ENCODE data around the gene SLC8A2.

Gene SLC8A2

DNA sequence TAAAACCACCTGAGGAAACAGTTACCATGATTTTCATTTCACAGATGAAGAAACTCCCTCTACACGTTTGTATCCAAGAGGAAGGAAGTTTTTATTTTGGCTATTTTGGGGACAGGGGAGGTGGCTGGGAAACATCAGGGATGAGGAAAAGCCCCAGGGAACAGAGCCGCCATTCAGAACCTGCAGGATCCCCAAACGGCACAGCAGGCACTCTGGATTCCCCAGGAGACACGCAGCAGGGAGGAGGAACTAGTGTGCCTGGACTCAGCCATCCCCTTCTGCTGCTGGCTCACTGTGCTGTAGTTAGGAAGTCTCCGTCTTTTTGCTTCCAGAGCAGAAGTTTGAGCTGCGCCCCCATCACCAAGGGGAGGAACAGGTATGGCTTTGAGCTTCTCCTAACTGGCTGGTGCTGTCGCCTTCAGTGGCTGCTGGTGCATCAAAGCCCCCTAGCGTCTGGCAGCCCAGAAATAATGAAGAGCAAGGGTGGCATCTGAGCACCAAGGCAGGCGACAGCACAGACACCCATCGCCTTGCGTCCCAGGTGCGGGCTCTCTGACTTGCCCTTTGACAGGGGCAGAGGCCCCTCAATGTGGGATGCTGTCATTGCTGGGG, 38.9 kb upstream of the SLC8A2 start:
- TF ChIP-seq POLR2A (IDR thresholded peaks at IDR 0.05; ENCODE audit: low read length): no peak
- TF ChIP-seq GATA1 (IDR thresholded peaks at IDR 0.05; ENCODE audit: low read depth, low read length): no peak
- no peak for DNase-seq

GRCh38 chr19:47509973-47510372, 38.3 kb upstream of the SLC8A2 start:
- TF ChIP-seq GATA1 (IDR thresholded peaks at IDR 0.05; ENCODE audit: low read depth, low read length) (no peak), POLR2A (IDR thresholded peaks at IDR 0.05; ENCODE audit: low read length) (no peak)
- DNase-seq: no peak

- DNase-seq: no peak
- TF ChIP-seq GATA1 (IDR thresholded peaks at IDR 0.05; ENCODE audit: low read depth, low read length): no peak
- no peak for TF ChIP-seq POLR2A (IDR thresholded peaks at IDR 0.05; ENCODE audit: low read length)
These were observed 37.6 kb upstream of the SLC8A2 start for GRCh38 chr19:47509170-47509847.

DNA sequence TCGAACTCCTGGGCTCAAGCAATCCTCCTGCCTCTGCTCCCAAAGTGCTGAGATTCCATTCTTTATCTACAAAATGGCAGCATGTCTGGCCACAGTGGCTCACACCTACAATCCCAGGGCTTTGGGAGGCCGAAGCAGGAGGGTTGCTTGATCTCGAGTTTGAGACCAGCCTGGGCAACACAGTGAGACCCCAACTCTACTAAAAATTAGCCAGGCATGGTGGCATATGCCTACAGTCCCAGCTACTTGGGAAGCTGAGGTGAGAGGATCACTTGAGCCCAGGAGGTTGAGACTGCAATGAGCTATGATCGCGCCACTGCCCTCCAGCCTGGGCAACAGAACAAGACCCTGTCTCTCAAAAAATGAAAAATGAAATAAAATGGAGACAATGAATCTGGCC, 37.0 kb upstream of the SLC8A2 start:
- TF ChIP-seq POLR2A (IDR thresholded peaks at IDR 0.05; ENCODE audit: low read length) (no peak), GATA1 (IDR thresholded peaks at IDR 0.05; ENCODE audit: low read depth, low read length) (no peak)
- DNase-seq: no peak

GRCh38 chr19:47507924-47508553, 36.3 kb upstream of the SLC8A2 start:
- TF ChIP-seq GATA1 (IDR thresholded peaks at IDR 0.05; ENCODE audit: low read depth, low read length): no peak
- no peak for TF ChIP-seq POLR2A (IDR thresholded peaks at IDR 0.05; ENCODE audit: low read length)
- DNase-seq: no peak

- DNase-seq: no peak
- no peak for TF ChIP-seq POLR2A (IDR thresholded peaks at IDR 0.05; ENCODE audit: low read length)
- TF ChIP-seq GATA1 (IDR thresholded peaks at IDR 0.05; ENCODE audit: low read depth, low read length): no peak
These were observed 35.3 kb upstream of the SLC8A2 start for GRCh38 chr19:47507012-47507411.

DNA sequence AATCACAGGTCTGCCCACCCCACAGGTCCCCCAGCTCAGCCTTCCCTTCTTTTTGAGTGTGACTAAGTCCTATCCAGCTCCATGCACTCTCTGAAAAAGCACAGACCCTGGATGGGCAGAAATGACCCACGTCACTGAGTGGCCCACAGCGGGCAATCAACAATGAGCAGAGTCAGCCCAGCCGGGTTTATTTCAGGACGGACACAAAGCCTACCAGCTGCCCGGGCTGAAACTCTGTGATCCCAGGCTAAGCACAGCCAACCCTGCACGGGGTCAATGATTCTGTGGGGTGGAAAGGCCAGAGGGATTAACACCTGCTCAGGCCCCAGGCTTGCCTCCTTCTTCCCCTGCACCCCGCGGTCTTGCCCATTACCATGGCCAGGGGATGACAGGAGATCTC, 34.8 kb upstream of the SLC8A2 start:
- DNase-seq: no peak
- TF ChIP-seq POLR2A (IDR thresholded peaks at IDR 0.05; ENCODE audit: low read length) (no peak), GATA1 (IDR thresholded peaks at IDR 0.05; ENCODE audit: low read depth, low read length) (no peak)

GRCh38 chr19:47505506-47505905, 33.8 kb upstream of the SLC8A2 start:
- DNase-seq: no peak
- no peak for TF ChIP-seq POLR2A (IDR thresholded peaks at IDR 0.05; ENCODE audit: low read length)
- TF ChIP-seq GATA1 (IDR thresholded peaks at IDR 0.05; ENCODE audit: low read depth, low read length): no peak

DNA sequence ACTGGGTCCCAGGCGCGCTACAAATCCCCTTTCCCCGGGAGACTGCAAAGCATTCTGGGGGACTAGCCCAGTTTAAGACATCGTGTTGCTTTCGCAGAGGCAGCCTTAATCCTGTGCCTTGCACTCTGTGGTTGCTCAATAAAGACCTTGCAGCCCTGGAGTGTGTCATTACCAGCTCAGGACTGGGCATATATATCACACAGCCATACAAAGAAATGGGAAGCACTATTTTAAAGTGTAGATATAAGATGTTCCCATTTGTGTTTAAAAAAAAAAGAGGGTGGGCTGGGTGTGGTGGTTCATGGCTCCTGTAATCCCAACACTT, 32.1 kb upstream of the SLC8A2 start:
- no peak for DNase-seq
- no peak for TF ChIP-seq POLR2A (IDR thresholded peaks at IDR 0.05; ENCODE audit: low read length)
- TF ChIP-seq GATA1 (IDR thresholded peaks at IDR 0.05; ENCODE audit: low read depth, low read length): no peak

GRCh38 chr19:47503130-47503825, 31.6 kb upstream of the SLC8A2 start:
- TF ChIP-seq POLR2A (IDR thresholded peaks at IDR 0.05; ENCODE audit: low read length): no peak
- TF ChIP-seq GATA1 (IDR thresholded peaks at IDR 0.05; ENCODE audit: low read depth, low read length): no peak

DNA sequence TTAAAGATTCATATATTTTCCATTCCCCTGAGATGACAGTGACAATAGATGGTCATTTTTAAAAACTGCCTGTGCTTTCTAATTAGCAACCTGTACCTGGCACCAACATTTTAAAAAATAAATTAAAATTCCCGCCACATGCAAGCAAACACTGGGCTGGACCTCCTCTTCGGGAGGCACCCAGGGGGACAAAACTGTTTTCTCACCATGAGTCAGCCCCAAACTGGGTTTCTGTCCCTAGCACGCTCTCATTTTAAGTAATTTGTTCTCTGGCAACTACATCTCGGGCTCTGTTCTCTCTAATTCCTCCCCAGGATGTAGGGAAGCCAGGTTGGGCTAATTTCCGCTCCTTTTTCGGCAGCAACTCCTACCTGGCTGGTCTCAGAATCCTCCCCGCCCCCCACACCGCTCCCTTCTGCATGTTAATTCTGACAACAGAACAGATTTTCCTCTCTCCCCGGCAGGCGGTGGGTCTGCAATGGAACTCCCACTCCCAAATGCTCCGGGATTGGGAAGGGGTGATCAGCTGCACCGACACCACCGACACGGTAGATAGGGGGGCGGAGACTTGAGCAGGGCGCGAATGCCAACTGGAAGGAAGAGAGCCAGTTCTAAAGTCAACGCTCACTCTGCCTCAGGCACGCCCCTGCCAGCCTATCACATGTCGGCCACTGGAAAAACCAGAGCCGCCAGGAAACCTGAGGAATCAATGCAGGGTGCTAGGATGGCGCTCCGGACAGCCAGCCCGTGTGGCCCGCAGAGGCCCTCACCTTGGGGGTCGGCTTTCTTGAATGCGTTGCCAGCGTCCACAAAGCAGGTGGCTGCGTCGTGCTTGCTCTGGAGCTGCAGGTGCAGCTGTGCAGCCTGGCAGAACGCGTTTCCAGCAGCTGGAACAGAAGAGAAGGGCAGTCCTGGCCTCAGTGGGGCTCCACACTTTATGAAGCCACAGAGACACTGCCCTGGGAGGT, 28.5 kb upstream of the SLC8A2 start:
- DNase-seq: peak; percentile 56 to 77
- TF ChIP-seq POLR2A (IDR thresholded peaks at IDR 0.05; ENCODE audit: low read length) (no peak), GATA1 (IDR thresholded peaks at IDR 0.05; ENCODE audit: low read depth, low read length) (no peak)

More at GRCh38 chr19:47503130-47503825, 31.6 kb upstream of the SLC8A2 start:
- DNase-seq: no peak

GRCh38 chr19:47499371-47499770, 27.7 kb upstream of the SLC8A2 start:
- TF ChIP-seq GATA1 (IDR thresholded peaks at IDR 0.05; ENCODE audit: low read depth, low read length) (no peak), POLR2A (IDR thresholded peaks at IDR 0.05; ENCODE audit: low read length) (no peak)
- DNase-seq: no peak

DNA sequence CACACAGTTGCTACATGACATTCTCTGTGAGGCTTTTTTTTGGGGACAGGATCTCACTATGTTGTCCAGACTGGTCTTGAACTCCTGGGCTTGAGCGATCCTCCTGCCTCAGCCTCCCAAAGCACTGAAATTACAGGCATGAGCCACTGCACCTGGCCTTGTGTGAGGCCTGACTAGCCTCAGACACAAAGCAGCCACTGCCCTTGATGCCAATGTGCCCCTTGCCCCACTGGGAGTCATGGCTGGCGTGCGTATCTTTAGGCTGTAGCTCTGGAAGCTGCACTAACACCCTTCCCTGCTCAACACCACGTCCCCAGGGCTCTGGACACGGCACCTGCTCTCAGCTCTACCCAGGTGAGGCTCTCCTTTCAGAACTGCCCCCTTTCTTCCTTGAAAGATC, 26.9 kb upstream of the SLC8A2 start:
- TF ChIP-seq POLR2A (IDR thresholded peaks at IDR 0.05; ENCODE audit: low read length): no peak
- TF ChIP-seq GATA1 (IDR thresholded peaks at IDR 0.05; ENCODE audit: low read depth, low read length): no peak
- DNase-seq: no peak

Measured in erythroblast (primary cell).